GM23338 (cell line): ENCODE data around the gene LINGO1. TPM values are rescaled to one million over a fixed set of nuclear protein-coding genes. Genes with fewer than 3 reads are reported as not detected.
A peak's percentile ranks its signal among the peaks of the same experiment; 100 is the strongest.

Source experiments
- ATAC-seq: fragments of 200-7000 bp; cut with Tn5 transposase; 3 replicates; pipeline ENCODE4 v1.9.1; 2020
- DNase-seq: peaks from one replicate; pipeline ENCODE4 v3.0.0-alpha.2; 2015; ENCODE audit warnings: low spot score
- H2AFZ ChIP-seq: fragments of 200-600 bp; sonication (generic); 2 replicates; pipeline ENCODE4 v1.8.0; 2016; ENCODE audit warnings: antibody characterized with exemption, mild to moderate bottlenecking, moderate library complexity
- H3F3A ChIP-seq: fragments of 200-600 bp; sonication (generic); replicated peaks from 2 replicates; pipeline ENCODE4 v1.8.0; 2017; ENCODE audit warnings: antibody characterized with exemption, mixed run types, low read depth
- H3K27ac ChIP-seq: fragments of 200-600 bp; sonication (generic); 2 replicates; pipeline ENCODE4 v1.6.1; 2016; ENCODE audit warnings: low read depth
- H3K27me3 ChIP-seq: fragments of 200-600 bp; sonication (generic); 2 replicates; pipeline ENCODE4 v1.8.0; 2016; ENCODE audit warnings: mild to moderate bottlenecking, mixed run types, moderate library complexity; ENCODE audit not compliant: insufficient read depth
- H3K36me3 ChIP-seq: fragments of 200-600 bp; sonication (generic); 2 replicates; pipeline ENCODE4 v1.8.0; 2016; ENCODE audit warnings: mild to moderate bottlenecking; ENCODE audit not compliant: insufficient read depth
- H3K4me1 ChIP-seq: fragments of 200-600 bp; sonication (generic); 2 replicates; pipeline ENCODE4 v1.8.0; 2016; ENCODE audit warnings: mild to moderate bottlenecking, moderate library complexity; ENCODE audit not compliant: insufficient read depth
- H3K4me2 ChIP-seq: fragments of 200-600 bp; sonication (generic); 2 replicates; pipeline ENCODE4 v1.7.1; 2017; ENCODE audit warnings: mixed run types
- H3K4me3 ChIP-seq: fragments of 200-600 bp; sonication (generic); 2 replicates; pipeline ENCODE4 v1.6.1; 2016; ENCODE audit warnings: mixed run types
- H3K79me2 ChIP-seq: fragments of 200-600 bp; sonication (generic); replicated peaks from 2 replicates; pipeline ENCODE4 v1.8.0; 2017; ENCODE audit warnings: mild to moderate bottlenecking; ENCODE audit not compliant: insufficient read depth
- H3K9me2 ChIP-seq: fragments of 200-600 bp; sonication (generic); 2 replicates; pipeline ENCODE4 v1.8.0; 2017; ENCODE audit not compliant: insufficient read depth
- H4K20me1 ChIP-seq: fragments of 200-600 bp; sonication (generic); replicated peaks from 2 replicates; pipeline ENCODE4 v1.8.0; 2017; ENCODE audit warnings: mild to moderate bottlenecking; ENCODE audit not compliant: insufficient read depth
- H3K27ac Mint-ChIP-seq: 2 replicates; pipeline ENCODE4 v1.8.0; 2020; ENCODE audit warnings: inconsistent platforms, mild to moderate bottlenecking, moderate library complexity, mixed read lengths
- H3K27me3 Mint-ChIP-seq: 3 replicates; pipeline ENCODE4 v1.8.0; 2022; ENCODE audit warnings: low read depth, mild to moderate bottlenecking, moderate library complexity, mixed read lengths, inconsistent platforms; ENCODE audit not compliant: insufficient read depth, poor library complexity
- H3K36me3 Mint-ChIP-seq: 3 replicates; pipeline ENCODE4 v1.8.0; 2021; ENCODE audit warnings: low read depth, mild to moderate bottlenecking, inconsistent platforms, moderate library complexity, mixed read lengths
- H3K4me1 Mint-ChIP-seq: 3 replicates; pipeline ENCODE4 v1.8.0; 2020; ENCODE audit warnings: mild to moderate bottlenecking, inconsistent platforms, mixed read lengths
- H3K4me3 Mint-ChIP-seq: 3 replicates; pipeline ENCODE4 v1.8.0; 2021; ENCODE audit warnings: moderate library complexity, mild to moderate bottlenecking, inconsistent platforms, mixed read lengths
- H3K9me3 Mint-ChIP-seq: 3 replicates; pipeline ENCODE4 v1.8.0; 2020; ENCODE audit warnings: moderate library complexity, mild to moderate bottlenecking, inconsistent platforms, mixed read lengths
- CREB1 ChIP-seq: fragments of 250-450 bp; sonication (Bioruptor Pico); IDR thresholded peaks from 2 replicates; pipeline ENCODE4 v1.5.0; 2020; ENCODE audit warnings: low read depth, mild to moderate bottlenecking, moderate library complexity
- EZH2 ChIP-seq: fragments of 200-600 bp; sonication (generic); IDR thresholded peaks from one replicate; pipeline ENCODE4 v1.8.0; 2017; ENCODE audit warnings: antibody characterized with exemption, mild to moderate bottlenecking, low read depth; ENCODE audit not compliant: unreplicated experiment
- EZH2phosphoT487 ChIP-seq: fragments of 200-600 bp; sonication (generic); IDR thresholded peaks from one replicate; pipeline ENCODE4 v1.8.1; 2018; ENCODE audit warnings: antibody characterized with exemption; ENCODE audit not compliant: unreplicated experiment
- JUNB ChIP-seq: IDR thresholded peaks from one replicate; pipeline ENCODE4 v1.6.1; 2016; ENCODE audit warnings: antibody characterized with exemption; ENCODE audit not compliant: unreplicated experiment
- NANOG ChIP-seq: IDR thresholded peaks from 2 replicates; pipeline ENCODE4 v1.6.1; 2016; ENCODE audit warnings: antibody characterized with exemption, borderline replicate concordance
- POLR2AphosphoS5 ChIP-seq: IDR thresholded peaks from 2 replicates; pipeline ENCODE4 v1.6.1; 2016; ENCODE audit warnings: antibody characterized with exemption, low read depth
- STAT1 ChIP-seq: IDR thresholded peaks from one replicate; pipeline ENCODE4 v1.6.1; 2016; ENCODE audit warnings: antibody characterized with exemption; ENCODE audit not compliant: unreplicated experiment
- ZNF114 ChIP-seq: fragments of 250-450 bp; sonication (Bioruptor Pico); IDR thresholded peaks from 2 replicates; pipeline ENCODE4 v1.5.0; 2020; ENCODE audit warnings: mild to moderate bottlenecking, moderate library complexity
- ZNF331 ChIP-seq: fragments of 250-450 bp; sonication (Bioruptor Pico); IDR thresholded peaks from 2 replicates; pipeline ENCODE4 v1.5.0; 2020; ENCODE audit warnings: low read depth, mild to moderate bottlenecking, moderate library complexity
- polyA plus RNA-seq: library from polyadenylated mRNA; unstranded; fragments of >200 nt; fragmentation: Nextera tagmentation; extraction: Ambion mirVana; gene quantifications from 2 replicates; pipeline ENCODE4 v1.2.1, GENCODE V29; 2016
- total RNA-seq: library from RNA; depleted of rRNA; stranded (reverse); fragments of >200 nt; shearing (Covaris generic); gene quantifications from 2 replicates; pipeline ENCODE4 v1.2.3, GENCODE V29; 2014
- TF ChIP-seq, protein P1 (sequence below): fragments of 250-450 bp; sonication (Bioruptor Pico); IDR thresholded peaks from 2 replicates; pipeline ENCODE4 v1.5.0; 2020; ENCODE audit warnings: mild to moderate bottlenecking, moderate library complexity
- TF ChIP-seq, protein P2 (sequence below), 2 experiments: fragments of 200-600 bp in 1 of 2; sonication (generic) in 1 of 2; conservative IDR thresholded peaks; 2 replicates each; pipeline versions ENCODE4 v1.5.1 to v1.6.1; 2016 to 2017; ENCODE audit warnings: antibody characterized with exemption in 2 of 2, low read depth in 2 of 2, mild to moderate bottlenecking in 2 of 2, moderate library complexity in 1 of 2
- TF ChIP-seq, protein P3 (sequence below): IDR thresholded peaks from 2 replicates; pipeline ENCODE4 v1.6.1; 2016; ENCODE audit warnings: antibody characterized with exemption
- TF ChIP-seq, protein P4 (sequence below): IDR thresholded peaks from one replicate; pipeline ENCODE4 v1.6.1; 2018; ENCODE audit warnings: antibody characterized with exemption; ENCODE audit not compliant: unreplicated experiment

LINGO1 gene
- total and polyA plus RNA-seq, 2 experiments from 2014 or later, result 16.9 to 63.1 TPM

DNA sequence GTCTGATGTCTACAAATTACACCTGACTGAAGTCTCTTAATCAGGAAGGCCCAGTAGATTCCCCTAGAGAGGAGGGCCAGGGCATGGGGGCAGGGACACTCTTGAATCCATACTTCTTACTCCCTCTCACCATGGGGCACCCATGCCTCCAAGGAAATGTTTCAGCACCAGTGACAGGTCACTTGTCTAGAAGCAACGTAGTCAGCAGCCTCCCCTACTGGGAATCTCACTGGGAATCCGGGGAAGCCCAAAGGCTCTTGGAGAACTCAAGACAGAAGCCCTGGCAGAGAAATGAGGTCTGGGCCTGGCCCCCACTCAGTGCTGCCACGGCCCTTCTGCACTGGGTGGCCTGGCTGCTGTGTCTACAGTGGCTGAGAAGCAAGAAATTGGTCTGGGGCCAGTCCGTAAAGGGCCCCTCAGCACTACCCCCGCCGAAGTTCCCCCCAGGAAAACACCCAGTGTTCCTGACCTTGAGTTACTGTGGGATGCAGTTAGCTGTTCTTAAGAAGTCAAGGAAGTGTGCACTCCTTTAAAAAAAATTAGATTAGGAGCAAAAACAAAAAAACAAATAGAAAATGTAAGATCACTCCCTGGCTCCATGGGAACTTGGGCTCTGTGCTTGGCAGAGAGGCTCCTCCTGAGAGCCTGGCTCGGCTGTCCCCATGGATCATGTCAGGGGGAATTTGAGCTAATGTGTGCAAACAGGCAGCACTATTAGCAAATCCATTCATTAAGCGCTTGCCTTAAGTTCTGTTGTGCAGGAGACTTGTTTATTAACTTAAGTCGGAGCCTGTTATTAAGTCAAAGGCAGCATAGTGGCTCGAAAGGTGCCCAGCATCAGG, 5.4 kb upstream of the LINGO1 start:
- no peaks in the 10 kb centered on the region for H3K79me2 ChIP-seq
- H3K27me3 ChIP-seq, result no peaks in the 10 kb centered on the region
- no peak overlapping the region for H2AFZ ChIP-seq
- no peak for TF ChIP-seq STAT1
- no peak for TF ChIP-seq NANOG
- no peak for TF ChIP-seq ZNF331 (CRISPR knock-in tag)
- TF ChIP-seq, protein P1, sequence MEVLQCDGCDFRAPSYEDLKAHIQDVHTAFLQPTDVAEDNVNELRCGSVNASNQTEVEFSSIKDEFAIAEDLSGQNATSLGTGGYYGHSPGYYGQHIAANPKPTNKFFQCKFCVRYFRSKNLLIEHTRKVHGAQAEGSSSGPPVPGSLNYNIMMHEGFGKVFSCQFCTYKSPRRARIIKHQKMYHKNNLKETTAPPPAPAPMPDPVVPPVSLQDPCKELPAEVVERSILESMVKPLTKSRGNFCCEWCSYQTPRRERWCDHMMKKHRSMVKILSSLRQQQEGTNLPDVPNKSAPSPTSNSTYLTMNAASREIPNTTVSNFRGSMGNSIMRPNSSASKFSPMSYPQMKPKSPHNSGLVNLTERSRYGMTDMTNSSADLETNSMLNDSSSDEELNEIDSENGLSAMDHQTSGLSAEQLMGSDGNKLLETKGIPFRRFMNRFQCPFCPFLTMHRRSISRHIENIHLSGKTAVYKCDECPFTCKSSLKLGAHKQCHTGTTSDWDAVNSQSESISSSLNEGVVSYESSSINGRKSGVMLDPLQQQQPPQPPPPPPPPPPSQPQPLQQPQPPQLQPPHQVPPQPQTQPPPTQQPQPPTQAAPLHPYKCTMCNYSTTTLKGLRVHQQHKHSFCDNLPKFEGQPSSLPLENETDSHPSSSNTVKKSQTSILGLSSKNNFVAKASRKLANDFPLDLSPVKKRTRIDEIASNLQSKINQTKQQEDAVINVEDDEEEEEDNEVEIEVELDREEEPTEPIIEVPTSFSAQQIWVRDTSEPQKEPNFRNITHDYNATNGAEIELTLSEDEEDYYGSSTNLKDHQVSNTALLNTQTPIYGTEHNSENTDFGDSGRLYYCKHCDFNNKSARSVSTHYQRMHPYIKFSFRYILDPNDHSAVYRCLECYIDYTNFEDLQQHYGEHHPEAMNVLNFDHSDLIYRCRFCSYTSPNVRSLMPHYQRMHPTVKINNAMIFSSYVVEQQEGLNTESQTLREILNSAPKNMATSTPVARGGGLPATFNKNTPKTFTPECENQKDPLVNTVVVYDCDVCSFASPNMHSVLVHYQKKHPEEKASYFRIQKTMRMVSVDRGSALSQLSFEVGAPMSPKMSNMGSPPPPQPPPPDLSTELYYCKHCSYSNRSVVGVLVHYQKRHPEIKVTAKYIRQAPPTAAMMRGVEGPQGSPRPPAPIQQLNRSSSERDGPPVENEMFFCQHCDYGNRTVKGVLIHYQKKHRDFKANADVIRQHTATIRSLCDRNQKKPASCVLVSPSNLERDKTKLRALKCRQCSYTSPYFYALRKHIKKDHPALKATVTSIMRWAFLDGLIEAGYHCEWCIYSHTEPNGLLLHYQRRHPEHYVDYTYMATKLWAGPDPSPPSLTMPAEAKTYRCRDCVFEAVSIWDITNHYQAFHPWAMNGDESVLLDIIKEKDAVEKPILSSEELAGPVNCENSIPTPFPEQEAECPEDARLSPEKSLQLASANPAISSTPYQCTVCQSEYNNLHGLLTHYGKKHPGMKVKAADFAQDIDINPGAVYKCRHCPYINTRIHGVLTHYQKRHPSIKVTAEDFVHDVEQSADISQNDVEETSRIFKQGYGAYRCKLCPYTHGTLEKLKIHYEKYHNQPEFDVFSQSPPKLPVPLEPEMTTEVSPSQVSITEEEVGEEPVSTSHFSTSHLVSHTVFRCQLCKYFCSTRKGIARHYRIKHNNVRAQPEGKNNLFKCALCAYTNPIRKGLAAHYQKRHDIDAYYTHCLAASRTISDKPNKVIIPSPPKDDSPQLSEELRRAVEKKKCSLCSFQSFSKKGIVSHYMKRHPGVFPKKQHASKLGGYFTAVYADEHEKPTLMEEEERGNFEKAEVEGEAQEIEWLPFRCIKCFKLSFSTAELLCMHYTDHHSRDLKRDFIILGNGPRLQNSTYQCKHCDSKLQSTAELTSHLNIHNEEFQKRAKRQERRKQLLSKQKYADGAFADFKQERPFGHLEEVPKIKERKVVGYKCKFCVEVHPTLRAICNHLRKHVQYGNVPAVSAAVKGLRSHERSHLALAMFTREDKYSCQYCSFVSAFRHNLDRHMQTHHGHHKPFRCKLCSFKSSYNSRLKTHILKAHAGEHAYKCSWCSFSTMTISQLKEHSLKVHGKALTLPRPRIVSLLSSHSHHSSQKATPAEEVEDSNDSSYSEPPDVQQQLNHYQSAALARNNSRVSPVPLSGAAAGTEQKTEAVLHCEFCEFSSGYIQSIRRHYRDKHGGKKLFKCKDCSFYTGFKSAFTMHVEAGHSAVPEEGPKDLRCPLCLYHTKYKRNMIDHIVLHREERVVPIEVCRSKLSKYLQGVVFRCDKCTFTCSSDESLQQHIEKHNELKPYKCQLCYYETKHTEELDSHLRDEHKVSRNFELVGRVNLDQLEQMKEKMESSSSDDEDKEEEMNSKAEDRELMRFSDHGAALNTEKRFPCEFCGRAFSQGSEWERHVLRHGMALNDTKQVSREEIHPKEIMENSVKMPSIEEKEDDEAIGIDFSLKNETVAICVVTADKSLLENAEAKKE (CRISPR knock-in tag), result no peak
- no peak for TF ChIP-seq EZH2phosphoT487
- TF ChIP-seq EZH2, result no peak
- TF ChIP-seq ZNF114 (CRISPR knock-in tag), result no peak
- TF ChIP-seq JUNB, result no peak
- TF ChIP-seq, protein P2, sequence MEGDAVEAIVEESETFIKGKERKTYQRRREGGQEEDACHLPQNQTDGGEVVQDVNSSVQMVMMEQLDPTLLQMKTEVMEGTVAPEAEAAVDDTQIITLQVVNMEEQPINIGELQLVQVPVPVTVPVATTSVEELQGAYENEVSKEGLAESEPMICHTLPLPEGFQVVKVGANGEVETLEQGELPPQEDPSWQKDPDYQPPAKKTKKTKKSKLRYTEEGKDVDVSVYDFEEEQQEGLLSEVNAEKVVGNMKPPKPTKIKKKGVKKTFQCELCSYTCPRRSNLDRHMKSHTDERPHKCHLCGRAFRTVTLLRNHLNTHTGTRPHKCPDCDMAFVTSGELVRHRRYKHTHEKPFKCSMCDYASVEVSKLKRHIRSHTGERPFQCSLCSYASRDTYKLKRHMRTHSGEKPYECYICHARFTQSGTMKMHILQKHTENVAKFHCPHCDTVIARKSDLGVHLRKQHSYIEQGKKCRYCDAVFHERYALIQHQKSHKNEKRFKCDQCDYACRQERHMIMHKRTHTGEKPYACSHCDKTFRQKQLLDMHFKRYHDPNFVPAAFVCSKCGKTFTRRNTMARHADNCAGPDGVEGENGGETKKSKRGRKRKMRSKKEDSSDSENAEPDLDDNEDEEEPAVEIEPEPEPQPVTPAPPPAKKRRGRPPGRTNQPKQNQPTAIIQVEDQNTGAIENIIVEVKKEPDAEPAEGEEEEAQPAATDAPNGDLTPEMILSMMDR (conservative IDR thresholded peaks at IDR 0.05; ENCODE audit: low read depth in 2 of 2), result no peak
- TF ChIP-seq, protein P3, sequence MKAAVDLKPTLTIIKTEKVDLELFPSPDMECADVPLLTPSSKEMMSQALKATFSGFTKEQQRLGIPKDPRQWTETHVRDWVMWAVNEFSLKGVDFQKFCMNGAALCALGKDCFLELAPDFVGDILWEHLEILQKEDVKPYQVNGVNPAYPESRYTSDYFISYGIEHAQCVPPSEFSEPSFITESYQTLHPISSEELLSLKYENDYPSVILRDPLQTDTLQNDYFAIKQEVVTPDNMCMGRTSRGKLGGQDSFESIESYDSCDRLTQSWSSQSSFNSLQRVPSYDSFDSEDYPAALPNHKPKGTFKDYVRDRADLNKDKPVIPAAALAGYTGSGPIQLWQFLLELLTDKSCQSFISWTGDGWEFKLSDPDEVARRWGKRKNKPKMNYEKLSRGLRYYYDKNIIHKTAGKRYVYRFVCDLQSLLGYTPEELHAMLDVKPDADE, result no peak
- no peak for TF ChIP-seq CREB1 (CRISPR knock-in tag)
- TF ChIP-seq, protein P4, sequence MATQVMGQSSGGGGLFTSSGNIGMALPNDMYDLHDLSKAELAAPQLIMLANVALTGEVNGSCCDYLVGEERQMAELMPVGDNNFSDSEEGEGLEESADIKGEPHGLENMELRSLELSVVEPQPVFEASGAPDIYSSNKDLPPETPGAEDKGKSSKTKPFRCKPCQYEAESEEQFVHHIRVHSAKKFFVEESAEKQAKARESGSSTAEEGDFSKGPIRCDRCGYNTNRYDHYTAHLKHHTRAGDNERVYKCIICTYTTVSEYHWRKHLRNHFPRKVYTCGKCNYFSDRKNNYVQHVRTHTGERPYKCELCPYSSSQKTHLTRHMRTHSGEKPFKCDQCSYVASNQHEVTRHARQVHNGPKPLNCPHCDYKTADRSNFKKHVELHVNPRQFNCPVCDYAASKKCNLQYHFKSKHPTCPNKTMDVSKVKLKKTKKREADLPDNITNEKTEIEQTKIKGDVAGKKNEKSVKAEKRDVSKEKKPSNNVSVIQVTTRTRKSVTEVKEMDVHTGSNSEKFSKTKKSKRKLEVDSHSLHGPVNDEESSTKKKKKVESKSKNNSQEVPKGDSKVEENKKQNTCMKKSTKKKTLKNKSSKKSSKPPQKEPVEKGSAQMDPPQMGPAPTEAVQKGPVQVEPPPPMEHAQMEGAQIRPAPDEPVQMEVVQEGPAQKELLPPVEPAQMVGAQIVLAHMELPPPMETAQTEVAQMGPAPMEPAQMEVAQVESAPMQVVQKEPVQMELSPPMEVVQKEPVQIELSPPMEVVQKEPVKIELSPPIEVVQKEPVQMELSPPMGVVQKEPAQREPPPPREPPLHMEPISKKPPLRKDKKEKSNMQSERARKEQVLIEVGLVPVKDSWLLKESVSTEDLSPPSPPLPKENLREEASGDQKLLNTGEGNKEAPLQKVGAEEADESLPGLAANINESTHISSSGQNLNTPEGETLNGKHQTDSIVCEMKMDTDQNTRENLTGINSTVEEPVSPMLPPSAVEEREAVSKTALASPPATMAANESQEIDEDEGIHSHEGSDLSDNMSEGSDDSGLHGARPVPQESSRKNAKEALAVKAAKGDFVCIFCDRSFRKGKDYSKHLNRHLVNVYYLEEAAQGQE, result no peak
- no peak for TF ChIP-seq POLR2AphosphoS5
- DNase-seq (no peak), ATAC-seq (no peak)
- H3K9me2 ChIP-seq, result no peaks in the 10 kb centered on the region
- H3K27ac ChIP-seq, result no peak overlapping the region
- H3K4me2 ChIP-seq, result peak overlapping the region; percentile 20; the same call in 1 of the 2 replicates
- peaks cover 9% of the 10 kb centered on the region; the same call in 1 of the 2 replicates for H3F3A ChIP-seq
- no peak overlapping the region for H3K4me3 Mint-ChIP-seq
- H3K4me1 ChIP-seq, result peaks cover 13% of the 10 kb centered on the region
- H3K36me3 Mint-ChIP-seq, result no peaks in the 10 kb centered on the region
- H3K27me3 Mint-ChIP-seq, result peaks cover 17% of the 10 kb centered on the region
- peaks cover 40% of the 10 kb centered on the region for H3K4me1 Mint-ChIP-seq
- no peaks in the 10 kb centered on the region for H4K20me1 ChIP-seq
- H3K27ac Mint-ChIP-seq, result no peak overlapping the region
- H3K4me3 ChIP-seq, result no peak overlapping the region
- H3K9me3 Mint-ChIP-seq, result no peaks in the 10 kb centered on the region
- H3K36me3 ChIP-seq, result no peaks in the 10 kb centered on the region
